Progenitor cell of endocrine pancreas (in vitro differentiated cells): Measurements from ENCODE around the gene FUT9. TPM values are rescaled to one million over a fixed set of nuclear protein-coding genes. Genes with fewer than 3 reads are reported as not detected.

Source experiments
- DNase-seq: peaks from one replicate; pipeline ENCODE4 v3.0.0; 2021; ENCODE audit warnings: low spot score; ENCODE audit not compliant: unreplicated experiment
- H3K27ac Mint-ChIP-seq: 2 replicates; pipeline ENCODE4 v1.8.0; 2021; ENCODE audit warnings: mild to moderate bottlenecking, moderate library complexity, mixed read lengths
- H3K27me3 Mint-ChIP-seq: 2 replicates; pipeline ENCODE4 v1.8.0; 2021; ENCODE audit warnings: mixed read lengths
- H3K36me3 Mint-ChIP-seq: 2 replicates; pipeline ENCODE4 v1.8.0; 2022; ENCODE audit warnings: mixed read lengths; ENCODE audit not compliant: insufficient read depth
- H3K4me1 Mint-ChIP-seq: 2 replicates; pipeline ENCODE4 v1.8.0; 2021; ENCODE audit warnings: low read depth, mixed read lengths
- H3K4me3 Mint-ChIP-seq: 2 replicates; pipeline ENCODE4 v1.8.0; 2021; ENCODE audit warnings: low read depth, mild to moderate bottlenecking, moderate library complexity, mixed read lengths
- H3K9me3 Mint-ChIP-seq: 2 replicates; pipeline ENCODE4 v1.8.0; 2021; ENCODE audit warnings: low read depth, mixed read lengths
- CTCF ChIP-seq: fragments of 200-600 bp; sonication (generic); IDR thresholded peaks from one replicate; pipeline ENCODE4 v1.5.0; 2021; ENCODE audit warnings: antibody characterized with exemption, mild to moderate bottlenecking; ENCODE audit not compliant: unreplicated experiment
- total RNA-seq: library from RNA; stranded (reverse); gene quantifications from 2 replicates; pipeline ENCODE4 v1.2.1, GENCODE V29; 2021

FUT9 gene
- total RNA-seq, 1 donor from 2014 or later, result 1.5 TPM

DNA sequence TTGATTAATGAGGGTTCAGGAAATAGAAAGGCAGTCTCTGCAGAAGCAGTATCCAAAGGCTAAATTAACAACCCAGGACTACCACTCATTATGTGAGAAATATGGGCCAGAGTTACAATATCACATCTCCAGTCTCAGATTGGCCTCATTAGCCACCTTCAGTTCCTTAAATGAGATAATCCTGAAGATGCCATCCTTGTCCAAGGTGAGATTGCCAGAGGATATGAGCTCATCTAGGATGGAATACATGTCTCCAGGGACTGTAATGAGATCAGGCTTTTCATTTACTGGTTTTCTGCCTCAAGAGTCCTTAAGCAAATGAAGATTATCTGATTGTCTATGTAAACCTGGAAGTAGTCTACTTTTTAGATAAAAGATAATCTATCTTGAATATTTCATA lies 196.3 kb downstream of the FUT9 start:
- peaks cover 26% of the 10 kb centered on the region for H3K4me1 Mint-ChIP-seq
- no peak overlapping the region for H3K27ac Mint-ChIP-seq
- H3K9me3 Mint-ChIP-seq, result no peaks in the 10 kb centered on the region
- no peaks in the 10 kb centered on the region for H3K27me3 Mint-ChIP-seq
- H3K36me3 Mint-ChIP-seq, result no peaks in the 10 kb centered on the region
- DNase-seq, result no peak
- H3K4me3 Mint-ChIP-seq, result no peak overlapping the region
- no peak for TF ChIP-seq CTCF

- no peak overlapping the region for H3K27ac Mint-ChIP-seq
- no peaks in the 10 kb centered on the region for H3K27me3 Mint-ChIP-seq
- peaks cover 26% of the 10 kb centered on the region for H3K4me1 Mint-ChIP-seq
- H3K4me3 Mint-ChIP-seq, result no peak overlapping the region
- no peaks in the 10 kb centered on the region for H3K36me3 Mint-ChIP-seq
- H3K9me3 Mint-ChIP-seq, result no peaks in the 10 kb centered on the region
- TF ChIP-seq CTCF, result no peak
- no peak for DNase-seq
These were observed 198.0 kb downstream of the FUT9 start for GRCh38 chr6:96213784-96214183.

GRCh38 chr6:96223695-96224094 lies 207.9 kb downstream of the FUT9 start:
- no peak for DNase-seq
- Mint-ChIP-seq H3K4me1 (peaks cover 10% of the 10 kb centered on the region), H3K9me3 (peaks cover 3% of the 10 kb centered on the region), H3K4me3 (no peak overlapping the region), H3K27ac (no peak overlapping the region), H3K27me3 (no peaks in the 10 kb centered on the region), H3K36me3 (no peaks in the 10 kb centered on the region)
- no peak for TF ChIP-seq CTCF

DNA sequence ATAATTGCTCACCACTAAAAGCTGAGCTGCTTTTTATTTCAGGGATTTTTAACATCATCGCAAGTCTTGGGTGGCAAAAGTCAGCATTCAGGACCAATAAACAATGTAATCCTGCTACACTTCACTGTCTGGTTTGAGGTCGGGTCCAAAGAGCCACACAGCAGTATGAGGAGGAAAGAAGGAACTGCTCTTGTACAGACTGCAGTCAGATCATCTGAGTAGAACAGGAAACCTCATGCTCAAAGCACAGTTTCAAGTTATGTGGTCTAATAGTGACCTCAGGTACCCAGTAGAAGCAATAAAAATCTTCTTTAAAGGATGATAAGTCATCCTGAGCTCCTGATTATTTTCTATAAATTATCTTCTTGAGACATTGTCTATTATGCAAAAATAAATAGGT lies 211.4 kb downstream of the FUT9 start:
- H3K36me3 Mint-ChIP-seq, result no peaks in the 10 kb centered on the region
- no peak for TF ChIP-seq CTCF
- no peak overlapping the region for H3K27ac Mint-ChIP-seq

GRCh38 chr6:96234444-96234843 lies 218.7 kb downstream of the FUT9 start:
- H3K9me3 Mint-ChIP-seq, result no peaks in the 10 kb centered on the region
- no peak overlapping the region for H3K27ac Mint-ChIP-seq
- H3K4me1 Mint-ChIP-seq, result peaks cover 11% of the 10 kb centered on the region
- H3K4me3 Mint-ChIP-seq, result no peak overlapping the region
- no peaks in the 10 kb centered on the region for H3K27me3 Mint-ChIP-seq
- H3K36me3 Mint-ChIP-seq, result no peaks in the 10 kb centered on the region
- TF ChIP-seq CTCF, result no peak
- DNase-seq, result no peak

More for the DNA sequence above, 211.4 kb downstream of the FUT9 start:
- Mint-ChIP-seq H3K4me1 (peaks cover 10% of the 10 kb centered on the region), H3K9me3 (no peaks in the 10 kb centered on the region), H3K27me3 (no peaks in the 10 kb centered on the region), H3K4me3 (no peak overlapping the region)
- no peak for DNase-seq
